ENCODE results near the gene AK8. TPM values are rescaled to one million over a fixed set of nuclear protein-coding genes. Genes with fewer than 3 reads are reported as not detected.

AK8 gene
- total RNA-seq, 1 experiment from 2014 or later: 0.23 TPM

DNA sequence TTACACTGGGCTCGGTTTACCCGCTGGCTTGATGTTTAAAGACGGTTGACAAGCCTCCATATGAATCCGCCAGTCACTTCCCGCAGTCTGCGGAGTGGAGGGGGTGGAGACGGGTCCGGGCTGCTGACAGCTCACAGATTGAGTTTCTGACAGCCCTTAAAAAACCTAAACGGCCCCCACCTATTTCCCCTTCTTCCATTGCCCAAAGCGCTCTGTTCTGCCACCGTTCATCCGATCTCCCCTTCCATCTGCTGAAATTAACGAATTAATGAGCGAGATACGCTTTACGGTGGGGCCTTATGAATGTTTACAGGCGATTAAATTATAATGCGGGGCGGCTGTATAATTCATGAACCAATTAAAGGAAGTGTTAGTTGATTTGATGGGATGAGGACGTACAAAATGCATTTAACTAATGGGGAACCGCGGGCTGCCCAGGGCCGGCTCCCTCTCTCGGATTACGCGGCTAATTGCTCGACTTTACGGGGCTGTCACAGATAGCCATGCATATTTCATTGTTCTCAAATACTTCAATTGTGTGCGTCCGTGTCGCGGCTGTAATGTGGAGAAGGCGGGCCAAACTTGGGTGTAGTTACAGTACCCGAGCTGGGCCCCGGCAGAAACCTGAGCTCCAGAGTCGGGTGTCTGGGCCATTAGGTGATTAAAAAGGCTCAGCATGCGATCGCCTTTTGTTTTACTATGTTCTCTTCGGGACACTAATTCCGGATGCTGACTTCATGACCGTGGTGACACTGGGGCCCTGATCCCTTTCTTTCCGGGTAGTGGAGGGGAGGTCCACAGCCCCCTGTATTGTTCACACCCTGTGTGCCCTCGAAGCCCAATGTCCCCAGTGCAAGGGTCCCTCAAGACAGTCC, 133.0 kb downstream of the AK8 start:
- no peak for DNase-seq (ENCODE audit: low read depth)

- DNase-seq (ENCODE audit: low read depth): no peak
Measured at GRCh38 chr9:132743931-132744479, 134.1 kb downstream of the AK8 start.

DNA sequence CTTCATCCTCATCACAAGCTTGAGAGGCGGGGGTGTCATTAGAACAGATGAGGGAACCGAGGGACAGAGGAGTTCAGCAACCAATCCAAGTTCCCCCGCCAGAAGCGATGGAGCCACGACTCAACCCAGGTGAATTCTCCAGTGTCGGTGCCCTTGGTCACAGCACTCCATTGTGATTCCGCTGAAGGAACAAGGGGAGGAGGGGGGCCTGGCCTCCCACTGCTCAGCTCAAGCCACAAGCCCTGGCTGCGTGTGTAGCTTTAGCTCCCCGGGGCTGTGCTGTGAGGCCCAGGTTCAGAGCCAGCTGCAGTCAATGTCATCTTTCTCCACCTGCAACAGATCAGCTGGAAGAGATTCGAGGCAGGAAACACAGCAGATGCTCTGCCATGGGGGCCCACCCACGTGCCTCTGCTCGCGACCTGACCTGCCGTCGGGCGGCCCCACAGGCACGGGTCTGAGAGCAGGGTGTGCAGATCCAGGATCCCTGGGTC, 135.2 kb downstream of the AK8 start:
- no peak for DNase-seq (ENCODE audit: low read depth)

DNA sequence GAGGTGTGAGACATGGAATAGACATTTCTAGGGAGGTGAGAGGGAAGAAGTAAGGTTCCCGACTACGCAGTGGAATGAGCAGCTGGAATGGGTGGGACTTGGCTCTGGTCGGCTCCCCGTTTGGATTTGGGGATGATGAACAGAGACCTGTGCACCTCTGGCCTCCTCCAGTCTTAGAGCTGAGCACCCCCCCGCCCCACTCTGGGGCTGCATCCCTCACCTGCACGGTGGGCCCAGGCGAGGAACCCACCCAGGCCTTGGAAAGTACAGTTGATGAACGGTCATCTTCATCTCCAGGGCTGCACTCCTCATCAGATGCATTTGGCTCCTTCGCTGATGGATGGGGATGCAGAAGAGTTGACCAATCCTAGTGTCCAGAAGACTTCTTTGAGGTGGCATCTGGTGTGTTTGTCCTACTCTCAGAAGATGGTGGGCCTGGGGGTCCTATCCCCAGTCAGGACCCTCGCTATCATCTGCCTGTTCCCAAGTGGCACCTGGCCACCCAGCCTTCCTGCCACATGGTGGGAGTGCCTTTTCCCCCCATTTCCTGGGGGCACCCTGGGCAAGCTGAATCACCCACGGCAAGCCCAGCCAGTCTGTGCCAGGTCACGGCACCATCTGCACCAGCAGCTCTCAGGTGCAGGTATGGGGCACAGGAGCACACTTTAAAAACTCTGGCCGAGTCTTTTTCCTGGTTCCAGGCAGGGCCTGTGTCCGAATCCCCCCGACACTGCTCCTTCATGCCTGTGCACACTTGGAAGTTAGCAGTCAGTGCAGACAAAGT, 137.4 kb downstream of the AK8 start:
- DNase-seq (ENCODE audit: low read depth): no peak

DNA sequence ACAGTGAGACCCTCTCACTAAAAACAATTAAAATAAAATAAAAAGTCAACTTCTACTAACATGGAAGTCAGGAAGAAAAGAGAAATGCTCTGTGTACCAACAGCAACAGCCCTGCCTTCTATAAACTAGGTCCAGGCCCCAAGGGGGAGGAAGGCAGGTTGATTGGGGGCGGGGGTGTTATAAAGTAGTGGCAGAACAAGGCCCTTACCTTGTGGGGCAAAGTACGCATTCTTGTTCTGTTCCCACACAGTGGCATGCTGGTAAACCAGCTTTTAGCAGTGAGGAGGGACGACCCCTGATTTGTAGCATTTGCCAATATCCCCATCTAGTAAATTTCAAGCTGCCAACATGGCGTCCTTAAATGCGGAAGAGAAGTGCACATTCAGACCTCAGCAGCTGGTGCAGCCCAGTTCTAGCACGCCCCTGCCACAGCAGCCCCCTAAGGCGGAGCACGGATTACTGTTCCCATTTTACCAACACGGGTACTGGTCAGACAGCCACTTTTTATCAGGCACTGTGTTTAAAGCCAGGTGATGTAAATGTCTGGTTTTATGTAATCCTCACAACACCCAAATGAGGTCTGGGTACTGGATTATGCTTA, 138.3 kb downstream of the AK8 start:
- DNase-seq (ENCODE audit: low read depth): no peak

DNA sequence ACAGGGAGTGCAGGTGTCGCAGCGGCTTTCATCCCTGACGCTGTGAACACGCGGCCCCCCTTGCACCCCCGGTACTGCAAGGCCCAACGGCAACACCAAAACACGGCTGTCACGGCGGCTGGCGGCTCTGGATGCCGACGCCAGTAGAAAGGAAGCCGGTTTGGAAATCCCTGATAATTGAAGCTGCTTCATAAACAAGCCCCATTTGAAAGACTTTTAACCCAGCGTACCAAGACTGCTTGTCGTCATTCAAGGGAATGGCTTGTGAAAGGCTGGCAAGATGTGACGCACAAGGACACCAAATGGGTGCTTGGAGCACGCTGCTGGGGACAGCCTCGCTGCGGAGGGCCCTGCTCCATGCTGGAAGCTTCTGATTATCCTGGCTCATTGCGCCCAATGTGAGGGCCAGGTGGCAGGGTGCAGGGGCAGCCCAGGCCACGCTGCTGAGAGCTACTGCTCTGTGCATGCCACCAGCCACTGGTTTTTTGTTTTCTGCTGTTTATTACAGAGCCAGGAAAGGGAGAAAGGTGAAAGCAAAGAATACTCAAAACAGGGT, 144.7 kb downstream of the AK8 start:
- no peak for DNase-seq (ENCODE audit: low read depth)

DNA sequence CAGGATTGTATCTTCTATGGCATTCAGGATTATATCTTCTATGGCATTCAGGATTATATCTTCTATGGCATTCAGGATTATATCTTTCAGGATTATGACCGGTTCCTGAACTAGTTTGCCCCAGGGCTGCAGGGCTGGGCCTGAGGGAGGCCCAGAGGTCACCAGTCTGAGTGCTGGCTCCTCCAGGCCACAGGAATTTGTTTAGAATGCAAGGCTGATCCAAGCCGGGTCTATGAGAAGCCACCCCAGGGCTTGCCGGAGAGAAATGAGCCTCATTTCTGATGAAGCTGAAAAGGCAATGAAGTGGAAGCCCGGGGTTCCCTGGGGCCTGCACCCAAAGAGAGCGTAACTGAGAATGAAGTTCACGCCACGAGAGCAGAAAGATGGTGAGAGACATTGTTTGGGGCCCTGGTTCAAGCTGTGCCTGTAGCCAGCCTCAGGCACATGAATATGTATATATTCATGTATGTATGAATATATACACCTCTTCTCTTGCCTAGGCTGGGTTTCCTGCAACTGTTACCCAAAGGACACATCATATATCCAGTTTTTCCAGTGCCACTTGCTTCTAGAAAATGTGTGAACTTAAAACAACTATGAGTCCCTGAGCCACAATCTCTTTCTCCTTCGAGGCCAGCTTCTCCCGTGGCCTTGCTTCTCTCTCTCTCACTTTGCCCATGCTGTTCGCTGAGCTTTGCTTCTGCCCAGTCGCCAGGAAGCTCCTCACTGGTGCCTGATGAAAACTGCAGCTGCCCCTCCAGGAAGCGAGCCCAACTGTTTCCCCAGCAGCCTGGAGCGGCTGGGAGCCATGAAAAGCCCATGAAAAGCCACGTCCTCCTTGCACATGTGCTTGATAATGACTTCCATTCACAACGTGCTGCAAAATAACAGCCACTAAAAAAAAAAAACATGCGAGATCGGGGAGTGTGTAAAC, 145.5 kb downstream of the AK8 start:
- no peak for DNase-seq (ENCODE audit: low read depth)

GRCh38 chr9:132731230-132731629, 146.9 kb downstream of the AK8 start:
- DNase-seq (ENCODE audit: low read depth): no peak

- no peak for DNase-seq (ENCODE audit: low read depth)
Measured at GRCh38 chr9:132730054-132731033, 147.7 kb downstream of the AK8 start.

DNA sequence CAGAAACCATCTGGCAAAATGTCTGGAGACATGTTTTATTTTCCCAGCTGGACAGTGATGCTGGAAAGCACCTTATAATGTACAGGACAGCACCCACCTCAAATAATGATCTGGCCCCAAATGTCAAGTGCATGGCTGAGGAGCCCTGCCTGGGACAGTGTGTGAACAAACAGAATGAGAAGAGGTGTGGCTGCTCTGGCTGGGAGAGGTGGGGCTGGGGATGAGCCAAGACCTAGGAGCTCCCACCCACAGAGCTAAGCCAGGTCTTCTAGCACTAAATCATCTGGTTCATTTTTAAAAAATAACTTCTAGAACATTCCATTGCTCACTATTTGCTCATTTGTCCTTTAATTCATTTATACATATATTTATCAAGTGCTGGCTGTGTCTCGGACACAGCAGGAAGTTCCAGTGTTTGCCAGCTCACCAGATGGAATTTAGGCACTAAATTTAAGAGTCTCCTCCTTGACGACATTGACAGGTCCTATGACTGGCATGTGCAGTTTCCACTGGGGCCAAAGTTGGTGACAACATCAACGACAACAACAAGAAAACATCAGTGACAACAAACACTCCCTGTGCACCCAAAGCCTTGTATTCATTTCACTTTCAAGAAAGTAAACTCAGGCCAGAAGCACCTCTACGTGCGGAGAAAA, 148.7 kb downstream of the AK8 start:
- no peak for DNase-seq (ENCODE audit: low read depth)

GRCh38 chr9:132728497-132728896, 149.6 kb downstream of the AK8 start:
- no peak for DNase-seq (ENCODE audit: low read depth)

DNA sequence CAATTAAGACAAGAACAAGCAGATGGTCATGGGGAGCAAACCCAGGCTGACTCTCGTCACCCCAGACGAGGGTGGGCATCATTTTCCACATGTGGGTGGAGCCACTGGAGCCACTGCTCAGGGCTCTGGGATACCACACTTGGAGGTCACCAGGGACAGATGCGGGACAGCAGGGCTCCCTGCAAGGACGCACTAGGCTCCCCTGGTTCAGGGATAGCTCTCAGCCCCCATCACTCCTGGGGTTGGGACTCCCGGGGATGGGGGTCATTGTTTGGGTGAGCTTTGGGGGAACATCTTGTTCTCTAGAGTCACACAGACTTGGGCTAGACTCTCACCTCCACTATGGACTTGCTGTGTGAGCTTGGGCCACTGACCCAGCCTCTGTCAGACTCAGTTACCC, 150.0 kb downstream of the AK8 start:
- DNase-seq (ENCODE audit: low read depth): no peak

DNA sequence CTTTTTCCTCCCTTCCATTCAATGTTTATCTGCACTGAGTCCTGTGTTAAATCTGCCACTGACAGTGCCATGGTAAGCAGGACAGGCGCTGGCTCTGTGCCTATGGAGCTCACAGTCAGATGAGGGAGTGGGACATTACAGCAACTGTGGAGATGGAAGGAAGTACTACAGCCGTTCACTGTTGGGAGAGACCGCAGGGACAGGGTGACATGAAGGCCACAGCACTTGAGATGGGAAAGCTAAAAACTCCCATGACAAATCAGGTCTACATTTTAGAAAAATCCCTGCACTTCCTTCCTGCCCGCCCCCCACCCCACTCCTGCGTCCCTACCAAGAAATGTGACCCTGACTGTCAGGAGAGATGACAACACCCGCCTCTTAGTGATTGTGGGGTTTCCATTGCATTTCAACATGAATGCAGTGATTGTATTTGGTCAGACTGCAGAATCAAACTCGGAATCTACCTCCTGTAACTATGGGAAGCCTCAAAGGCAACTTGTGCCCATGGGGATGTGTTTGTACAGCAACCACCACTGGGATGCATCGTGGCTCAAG, 151.4 kb downstream of the AK8 start:
- no peak for DNase-seq (ENCODE audit: low read depth)

GRCh38 chr9:132725306-132725705, 152.8 kb downstream of the AK8 start:
- DNase-seq (ENCODE audit: low read depth): no peak

DNA sequence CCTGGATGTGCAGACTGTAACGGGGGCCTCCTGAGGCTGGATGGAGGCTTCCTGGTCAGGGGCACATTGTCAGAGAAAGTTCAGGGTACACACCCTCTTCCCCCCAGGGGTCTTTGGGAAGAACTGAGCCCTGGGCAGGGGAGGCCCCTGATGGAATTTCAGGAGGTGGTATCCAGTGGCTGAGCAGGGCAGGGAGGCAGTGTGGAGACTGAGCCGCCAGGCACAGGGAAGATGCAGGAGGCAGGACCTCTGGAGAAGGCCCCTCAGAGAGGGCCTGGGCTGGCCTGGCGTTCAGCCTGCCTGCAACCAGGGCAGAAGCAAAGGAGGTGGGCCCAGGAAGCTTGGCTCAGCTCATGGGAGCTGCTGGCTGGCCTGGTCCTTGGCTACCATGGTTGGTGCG, 154.3 kb downstream of the AK8 start:
- no peak for DNase-seq (ENCODE audit: low read depth)

- DNase-seq (ENCODE audit: low read depth): no peak
Measured at GRCh38 chr9:132722564-132723065, 155.5 kb downstream of the AK8 start.

DNA sequence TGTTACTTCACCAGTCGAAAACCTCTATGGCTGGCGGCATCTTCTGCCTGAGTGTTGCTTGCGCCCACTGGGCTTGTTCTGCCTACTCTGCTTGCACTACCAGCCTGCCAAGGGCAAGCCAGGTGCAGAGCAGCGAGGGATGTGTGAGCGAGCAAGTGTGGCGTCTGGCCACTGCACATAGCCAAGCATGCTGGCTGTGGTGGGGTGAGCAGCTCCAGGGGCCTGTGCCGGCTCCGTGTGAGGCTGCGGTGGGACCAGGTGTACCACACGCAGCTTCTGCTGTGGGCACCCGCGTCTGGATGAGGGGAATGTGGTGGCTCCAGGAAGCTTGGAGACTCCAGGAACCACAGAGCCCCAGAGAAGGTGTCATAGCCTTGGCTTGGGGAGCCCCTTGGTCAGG, 156.4 kb downstream of the AK8 start:
- DNase-seq (ENCODE audit: low read depth): no peak

GRCh38 chr9:132718381-132718928, 159.6 kb downstream of the AK8 start:
- DNase-seq (ENCODE audit: low read depth): peak; percentile 25
